Measurements from ENCODE around the gene PBX4.

The PBX4 gene

DNA sequence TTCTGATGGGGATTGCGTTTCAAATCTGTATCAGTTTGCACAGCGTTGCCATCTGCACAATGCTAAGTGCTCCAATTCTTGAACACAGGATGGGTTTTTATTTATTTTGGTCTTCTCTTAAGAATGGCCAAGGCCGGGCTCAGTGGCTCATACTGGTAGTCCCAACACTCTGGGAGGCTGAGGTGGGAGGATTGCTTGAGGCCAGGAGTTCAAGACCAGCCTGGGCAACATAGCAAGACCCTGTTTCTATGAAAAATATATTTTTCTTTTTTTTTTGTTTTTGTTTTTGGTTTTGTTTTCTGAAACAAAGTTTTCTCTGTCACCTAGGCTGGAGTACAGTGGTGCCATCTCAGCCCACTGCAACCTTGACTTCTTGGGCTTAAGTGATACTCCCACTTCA is 95.3 kb downstream of the PBX4 start:
- Histone ChIP-seq H3K9me3 (ENCODE audit: control insufficient read depth, low read depth, low read length) (no peaks in the 10 kb centered on the region), H3K27me3 (ENCODE audit: control insufficient read depth, insufficient read depth, low read length) (no peaks in the 10 kb centered on the region), H3K4me1 (ENCODE audit: control insufficient read depth, low read depth, low read length) (no peaks in the 10 kb centered on the region), H3K4me3 (ENCODE audit: low read length) (no peak overlapping the region), H3K27ac (ENCODE audit: low read length) (no peak overlapping the region), H3K9ac (ENCODE audit: low read length) (no peak overlapping the region), H3K36me3 (ENCODE audit: control insufficient read depth, low read depth, low read length) (peaks cover 25% of the 10 kb centered on the region)

DNA sequence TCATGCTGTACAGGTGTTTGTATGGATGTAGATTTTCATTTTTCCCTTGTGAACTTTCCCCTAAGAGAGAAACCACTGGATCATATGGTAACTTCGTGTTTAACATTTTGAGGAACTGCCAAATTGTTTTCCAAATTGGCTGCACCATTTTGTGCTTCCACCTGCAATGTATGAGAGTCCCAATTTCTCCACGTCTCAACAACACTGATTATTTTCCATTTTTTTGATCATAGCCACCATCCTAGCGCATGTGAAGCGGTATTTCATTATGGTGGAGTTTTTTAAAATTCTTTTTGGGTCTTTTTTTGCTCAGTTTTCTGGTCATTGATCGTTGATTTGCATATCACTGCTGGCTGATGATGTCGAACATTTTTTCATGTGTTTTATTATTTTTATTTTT is 97.5 kb downstream of the PBX4 start:
- H3K4me1 ChIP-seq (ENCODE audit: control insufficient read depth, low read depth, low read length) = no peaks in the 10 kb centered on the region
- no peak overlapping the region for H3K4me3 ChIP-seq (ENCODE audit: low read length)
- no peaks in the 10 kb centered on the region for H3K9me3 ChIP-seq (ENCODE audit: control insufficient read depth, low read depth, low read length)
- H3K9ac ChIP-seq (ENCODE audit: low read length) = no peak overlapping the region
- peaks cover 15% of the 10 kb centered on the region for H3K36me3 ChIP-seq (ENCODE audit: control insufficient read depth, low read depth, low read length)
- H3K27me3 ChIP-seq (ENCODE audit: control insufficient read depth, insufficient read depth, low read length) = no peaks in the 10 kb centered on the region
- no peak overlapping the region for H3K27ac ChIP-seq (ENCODE audit: low read length)

- H3K9me3 ChIP-seq (ENCODE audit: control insufficient read depth, low read depth, low read length) = no peaks in the 10 kb centered on the region
- no peak overlapping the region for H3K9ac ChIP-seq (ENCODE audit: low read length)
- no peaks in the 10 kb centered on the region for H3K4me1 ChIP-seq (ENCODE audit: control insufficient read depth, low read depth, low read length)
- H3K4me3 ChIP-seq (ENCODE audit: low read length) = peak overlapping the region; percentile 98
- no peaks in the 10 kb centered on the region for H3K27me3 ChIP-seq (ENCODE audit: control insufficient read depth, insufficient read depth, low read length)
- H3K36me3 ChIP-seq (ENCODE audit: control insufficient read depth, low read depth, low read length) = peaks cover 7% of the 10 kb centered on the region
- H3K27ac ChIP-seq (ENCODE audit: low read length) = no peak overlapping the region
These were observed 101.3 kb downstream of the PBX4 start for GRCh38 chr19:19517235-19517619.

DNA sequence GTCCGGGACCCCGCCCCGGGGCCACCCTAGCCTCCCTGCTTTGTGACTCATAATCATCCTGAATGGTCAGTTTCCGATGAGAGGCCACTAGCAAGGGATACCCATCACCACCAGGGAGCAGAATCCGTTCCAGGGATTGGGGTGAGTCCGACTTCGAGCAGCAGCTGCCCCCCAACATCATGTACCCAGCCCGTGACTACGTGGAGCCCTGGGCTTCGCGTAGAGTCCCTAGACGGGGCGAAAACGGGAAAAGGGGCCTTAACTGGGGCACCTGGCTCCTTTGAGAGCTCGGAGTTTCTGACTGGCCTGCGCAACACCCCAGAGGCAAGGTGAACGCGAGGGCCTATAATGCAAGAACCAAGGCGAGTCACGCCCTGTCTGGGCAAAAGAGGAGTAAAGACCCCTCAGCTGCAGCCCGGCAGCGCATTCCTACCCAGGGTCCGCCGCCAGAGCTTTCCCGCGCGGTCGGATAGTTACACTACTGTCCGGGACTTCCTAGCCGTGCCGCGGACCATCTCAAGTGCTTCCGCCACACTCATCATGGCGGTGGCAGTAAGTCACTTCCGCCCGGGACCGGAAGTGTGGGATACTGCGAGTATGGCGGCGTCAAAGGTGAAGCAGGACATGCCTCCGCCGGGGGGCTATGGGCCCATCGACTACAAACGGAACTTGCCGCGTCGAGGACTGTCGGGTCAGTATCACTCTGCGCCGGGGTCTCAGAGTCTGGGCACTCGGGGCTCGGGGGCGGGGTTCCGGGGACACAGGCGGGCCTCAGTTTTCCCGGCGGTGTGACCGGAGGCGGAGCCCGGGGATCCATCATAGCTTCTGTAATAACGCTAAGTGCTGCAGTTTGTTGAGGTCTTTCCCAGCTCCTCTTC is 102.6 kb downstream of the PBX4 start, which contains the start of gene NDUFA13:
Gene NDUFA13, plus strand, starts transcription at position 584 of the 878 bp plus-strand sequence. Its CDS starts 14 bp downstream, at position 598.
- no peaks in the 10 kb centered on the region for H3K4me1 ChIP-seq (ENCODE audit: control insufficient read depth, low read depth, low read length)
- H3K9me3 ChIP-seq (ENCODE audit: control insufficient read depth, low read depth, low read length) = no peaks in the 10 kb centered on the region
- peak within 1 kb of the TSS; percentile 83 for H3K9ac ChIP-seq (ENCODE audit: low read length)
- H3K27me3 ChIP-seq (ENCODE audit: control insufficient read depth, insufficient read depth, low read length) = no peaks in the 10 kb centered on the region
- peaks cover 4% of the 10 kb centered on the region for H3K36me3 ChIP-seq (ENCODE audit: control insufficient read depth, low read depth, low read length)
- H3K27ac ChIP-seq (ENCODE audit: low read length) = peak within 1 kb of the TSS; percentile 53
- H3K4me3 ChIP-seq (ENCODE audit: low read length) = peak within 1 kb of the TSS; percentile 98

DNA sequence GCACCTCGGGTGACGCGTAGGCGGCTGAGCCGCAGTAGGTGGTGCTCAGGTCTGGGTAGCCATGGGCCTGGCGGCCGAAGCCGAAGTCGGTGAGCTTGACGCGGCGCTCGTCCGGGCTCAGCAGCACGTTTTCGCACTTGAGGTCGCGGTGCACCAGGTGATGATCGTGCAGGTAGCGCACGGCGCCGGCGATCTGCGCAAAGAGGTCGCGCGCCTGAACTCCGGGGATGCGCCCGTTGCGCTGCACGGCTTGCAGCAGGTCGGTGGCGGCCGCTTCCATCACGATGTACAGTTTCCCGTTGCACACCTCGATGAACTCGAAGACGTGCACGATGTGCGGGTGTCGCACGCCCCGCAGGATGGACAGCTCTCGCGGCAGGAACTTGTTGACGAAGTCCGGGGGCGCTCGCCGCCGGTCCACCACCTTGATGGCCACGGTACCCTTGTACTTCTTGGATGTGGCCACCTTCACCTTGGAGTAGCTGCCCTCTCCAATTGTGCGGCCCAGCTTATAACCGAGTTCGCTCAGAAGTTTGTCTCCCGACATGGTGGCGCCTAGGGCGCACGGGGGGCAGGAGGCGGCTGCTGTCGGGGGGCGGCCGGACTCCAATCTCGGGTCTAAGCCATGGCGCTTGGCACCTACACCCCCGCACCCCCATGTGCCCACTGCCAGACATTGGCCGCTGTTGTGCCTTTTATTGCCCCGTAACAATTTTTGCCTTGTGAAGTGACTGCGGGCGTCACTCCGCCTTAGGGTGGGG is 103.4 kb downstream of the PBX4 start, which contains the start of gene TSSK6:
Gene TSSK6, minus strand, starts transcription at position 668 of the 761 bp plus-strand sequence. Its CDS starts 121 bp downstream, at position 547.
- peak within 1 kb of the TSS; percentile 83 for H3K9ac ChIP-seq (ENCODE audit: low read length)
- peak within 1 kb of the TSS; percentile 53 for H3K27ac ChIP-seq (ENCODE audit: low read length)
- H3K4me3 ChIP-seq (ENCODE audit: low read length) = peak within 1 kb of the TSS; percentile 98
- no peaks in the 10 kb centered on the region for H3K4me1 ChIP-seq (ENCODE audit: control insufficient read depth, low read depth, low read length)
- no peaks in the 10 kb centered on the region for H3K9me3 ChIP-seq (ENCODE audit: control insufficient read depth, low read depth, low read length)
- no peaks in the 10 kb centered on the region for H3K36me3 ChIP-seq (ENCODE audit: control insufficient read depth, low read depth, low read length)
- no peaks in the 10 kb centered on the region for H3K27me3 ChIP-seq (ENCODE audit: control insufficient read depth, insufficient read depth, low read length)

GRCh38 chr19:19514215-19514657 is 104.3 kb downstream of the PBX4 start:
- H3K9me3 ChIP-seq (ENCODE audit: control insufficient read depth, low read depth, low read length) = no peaks in the 10 kb centered on the region
- H3K36me3 ChIP-seq (ENCODE audit: control insufficient read depth, low read depth, low read length) = no peaks in the 10 kb centered on the region
- no peaks in the 10 kb centered on the region for H3K27me3 ChIP-seq (ENCODE audit: control insufficient read depth, insufficient read depth, low read length)
- no peak overlapping the region for H3K9ac ChIP-seq (ENCODE audit: low read length)
- no peak overlapping the region for H3K27ac ChIP-seq (ENCODE audit: low read length)
- H3K4me1 ChIP-seq (ENCODE audit: control insufficient read depth, low read depth, low read length) = no peaks in the 10 kb centered on the region
- no peak overlapping the region for H3K4me3 ChIP-seq (ENCODE audit: low read length)

- Histone ChIP-seq H3K4me1 (ENCODE audit: control insufficient read depth, low read depth, low read length) (no peaks in the 10 kb centered on the region), H3K27me3 (ENCODE audit: control insufficient read depth, insufficient read depth, low read length) (no peaks in the 10 kb centered on the region), H3K36me3 (ENCODE audit: control insufficient read depth, low read depth, low read length) (no peaks in the 10 kb centered on the region), H3K4me3 (ENCODE audit: low read length) (no peak overlapping the region), H3K27ac (ENCODE audit: low read length) (no peak overlapping the region), H3K9me3 (ENCODE audit: control insufficient read depth, low read depth, low read length) (no peaks in the 10 kb centered on the region), H3K9ac (ENCODE audit: low read length) (no peak overlapping the region)
These were observed 104.8 kb downstream of the PBX4 start for GRCh38 chr19:19513682-19514081.

Data from iPS-18a (cell line).